IMR-90 (cell line): Measurements from ENCODE around the gene OR10K1. TPM values are rescaled to one million over a fixed set of nuclear protein-coding genes. Genes with fewer than 3 reads are reported as not detected.

ENCODE experiments used
- ATAC-seq: fragments of 200-7000 bp; cut with Tn5 transposase; 2 replicates; pipeline ENCODE4 v1.9.1; 2020; ENCODE audit warnings: low read depth, mild to moderate bottlenecking, moderate library complexity
- BruUV-seq: library from RNA; stranded (reverse); fragments of 400-500 nt; replicated peaks from 2 replicates; lab custom pipeline; 2021; lab: Mats Ljungman, UMichigan
- CTCF ChIA-PET: fragments of 300-600 bp; formaldehyde crosslinking; extraction: SDS; loops from one replicate; lab custom pipeline; 2021; ENCODE audit warnings: antibody characterized with exemption; lab: Yijun Ruan, JAX
- POLR2A ChIA-PET: fragments of 300-600 bp; sonication (Branson Sonifier 250); formaldehyde crosslinking; loops from one replicate; lab custom pipeline; 2022; ENCODE audit warnings: antibody characterized with exemption; ENCODE audit not compliant: unreplicated experiment; lab: Charles Lee
- DNase-seq: peaks from one replicate; pipeline ENCODE4 v3.0.0; 2013
- H2AFZ ChIP-seq: replicated peaks from 2 replicates; pipeline ENCODE3; 2013; ENCODE audit warnings: low read length, mild to moderate bottlenecking; ENCODE audit not compliant: poor library complexity
- H2AK5ac ChIP-seq: 2 replicates; pipeline ENCODE4 v1.6.1; 2013; ENCODE audit warnings: low read depth, low read length, inconsistent platforms
- H2AK9ac ChIP-seq: replicated peaks from 2 replicates; pipeline ENCODE3; 2013; ENCODE audit warnings: mild to moderate bottlenecking, low read depth, low read length, moderate library complexity; ENCODE audit not compliant: poor library complexity
- H2BK120ac ChIP-seq: 2 replicates; pipeline ENCODE4 v1.6.1; 2013; ENCODE audit warnings: low read depth, low read length, inconsistent platforms
- H2BK15ac ChIP-seq: 3 replicates; pipeline ENCODE4 v1.6.1; 2013; ENCODE audit warnings: low read depth, low read length, inconsistent platforms
- H2BK20ac ChIP-seq: 2 replicates; pipeline ENCODE4 v1.6.1; 2013; ENCODE audit warnings: low read depth, mild to moderate bottlenecking, inconsistent platforms, low read length, moderate library complexity
- H2BK5ac ChIP-seq: 2 replicates; pipeline ENCODE4 v1.6.1; 2013; ENCODE audit warnings: mild to moderate bottlenecking, low read depth, low read length, inconsistent platforms; ENCODE audit not compliant: poor library complexity, severe bottlenecking
- H3K14ac ChIP-seq: replicated peaks from 2 replicates; pipeline ENCODE4 v1.6.1; 2013; ENCODE audit warnings: low read depth, low read length, inconsistent platforms
- H3K18ac ChIP-seq: 2 replicates; pipeline ENCODE4 v1.6.1; 2013; ENCODE audit warnings: low read depth, low read length, control low read depth
- H3K23ac ChIP-seq: 2 replicates; pipeline ENCODE4 v1.6.1; 2013; ENCODE audit warnings: low read depth, low read length, inconsistent platforms
- H3K27ac ChIP-seq: 2 replicates; pipeline ENCODE4 v1.5.1; 2013; ENCODE audit warnings: mild to moderate bottlenecking, control low read depth, low read length; ENCODE audit not compliant: insufficient read depth
- H3K27me3 ChIP-seq: 2 replicates; pipeline ENCODE4 v1.6.1; 2013; ENCODE audit warnings: low read length; ENCODE audit not compliant: control insufficient read depth, insufficient read depth
- H3K36me3 ChIP-seq: 2 replicates; pipeline ENCODE4 v1.6.1; 2013; ENCODE audit warnings: low read length, mixed read lengths; ENCODE audit not compliant: control insufficient read depth, insufficient read depth
- H3K4ac ChIP-seq: 2 replicates; pipeline ENCODE4 v1.6.1; 2013; ENCODE audit warnings: low read depth, low read length, inconsistent platforms
- H3K4me1 ChIP-seq: 2 replicates; pipeline ENCODE4 v1.6.1; 2013; ENCODE audit warnings: low read length, mixed read lengths; ENCODE audit not compliant: control insufficient read depth, insufficient read depth
- H3K4me2 ChIP-seq: 2 replicates; pipeline ENCODE4 v1.6.1; 2013; ENCODE audit warnings: low read depth, mild to moderate bottlenecking, control low read depth, low read length, moderate library complexity
- H3K4me3 ChIP-seq: 2 replicates; pipeline ENCODE4 v1.5.1; 2013; ENCODE audit warnings: low read depth, mild to moderate bottlenecking, control low read depth, low read length, moderate library complexity; ENCODE audit not compliant: insufficient read depth
- H3K56ac ChIP-seq: 2 replicates; pipeline ENCODE4 v1.6.1; 2013; ENCODE audit warnings: low read length, inconsistent platforms; ENCODE audit not compliant: insufficient read depth; ENCODE audit errors: extremely low read depth
- H3K79me1 ChIP-seq, 2 experiments: 2 replicates each; pipeline ENCODE4 v1.6.1; 2013; ENCODE audit warnings: low read length in 2 of 2, inconsistent platforms in 1 of 2, low read depth in 1 of 2
- H3K9ac ChIP-seq: 2 replicates; pipeline ENCODE4 v1.6.1; 2013; ENCODE audit warnings: low read depth, low read length, control low read depth
- H3K9me1 ChIP-seq: 2 replicates; pipeline ENCODE4 v1.6.1; 2013; ENCODE audit warnings: low read length, inconsistent platforms; ENCODE audit not compliant: insufficient read depth
- H3K9me3 ChIP-seq: 2 replicates; pipeline ENCODE4 v1.6.1; 2013; ENCODE audit warnings: low read length; ENCODE audit not compliant: control insufficient read depth, insufficient read depth
- H4K20me1 ChIP-seq: 2 replicates; pipeline ENCODE4 v1.6.1; 2013; ENCODE audit warnings: low read length, inconsistent platforms; ENCODE audit not compliant: insufficient read depth
- H4K5ac ChIP-seq: 2 replicates; pipeline ENCODE4 v1.6.1; 2013; ENCODE audit warnings: mild to moderate bottlenecking, low read depth, low read length, control low read depth
- H4K8ac ChIP-seq, 2 experiments: 2 replicates each; pipeline ENCODE4 v1.6.1; 2013; ENCODE audit warnings: low read depth in 2 of 2, low read length in 2 of 2, control low read depth in 1 of 2, inconsistent platforms in 1 of 2
- H4K91ac ChIP-seq: 2 replicates; pipeline ENCODE4 v1.6.1; 2013; ENCODE audit warnings: low read depth, low read length, inconsistent platforms; ENCODE audit not compliant: insufficient read depth
- CEBPB ChIP-seq: IDR thresholded peaks from 2 replicates; pipeline ENCODE4 v1.6.1; 2012; ENCODE audit warnings: low read depth, low read length, improper control_type of control experiment
- CHD1 ChIP-seq: IDR thresholded peaks from 2 replicates; pipeline ENCODE4 v1.6.1; 2012; ENCODE audit warnings: low read depth, low read length, improper control_type of control experiment
- FOS ChIP-seq: fragments of 150-350 bp; IDR thresholded peaks from 2 replicates; pipeline ENCODE4 v1.6.1; 2016; ENCODE audit warnings: low read depth, low read length
- MAFK ChIP-seq: IDR thresholded peaks from 2 replicates; pipeline ENCODE4 v1.6.1; 2012; ENCODE audit warnings: low read depth, low read length, improper control_type of control experiment
- MAZ ChIP-seq: IDR thresholded peaks from 2 replicates; pipeline ENCODE4 v1.6.1; 2012; ENCODE audit warnings: low read depth, mild to moderate bottlenecking, low read length, improper control_type of control experiment, moderate library complexity, borderline replicate concordance
- MXI1 ChIP-seq: IDR thresholded peaks from 2 replicates; pipeline ENCODE4 v1.6.1; 2012; ENCODE audit warnings: low read depth, mild to moderate bottlenecking, low read length, moderate library complexity, borderline replicate concordance
- NFE2L2 ChIP-seq: fragments of 150-350 bp; IDR thresholded peaks from 2 replicates; pipeline ENCODE4 v1.6.1; 2016; ENCODE audit warnings: low read depth, mild to moderate bottlenecking, low read length
- RAD21 ChIP-seq: IDR thresholded peaks from 2 replicates; pipeline ENCODE4 v1.6.1; 2012; ENCODE audit warnings: low read length, improper control_type of control experiment
- RCOR1 ChIP-seq: IDR thresholded peaks from 2 replicates; pipeline ENCODE4 v1.6.1; 2012; ENCODE audit warnings: mild to moderate bottlenecking, low read length, improper control_type of control experiment; ENCODE audit not compliant: insufficient replicate concordance
- RFX5 ChIP-seq: IDR thresholded peaks from 2 replicates; pipeline ENCODE4 v1.8.0; 2012; ENCODE audit warnings: low read depth, mild to moderate bottlenecking, low read length, moderate library complexity
- SMC3 ChIP-seq: fragments of 150-350 bp; IDR thresholded peaks from 2 replicates; pipeline ENCODE4 v1.6.1; 2016; ENCODE audit warnings: low read depth, mild to moderate bottlenecking, antibody characterized with exemption, low read length, moderate library complexity
- dilution Hi-C: fragments of 300-500 bp; cut with HindIII; formaldehyde crosslinking; loops from one replicate; pipeline ENCODE4 v1.14.3; 2018; ENCODE audit warnings: low sequenced_read_pairs; ENCODE audit not compliant: unreplicated experiment
- in situ Hi-C: fragments of 300-500 bp; cut with MboI; formaldehyde crosslinking; loops from 3 replicates; pipeline ENCODE4 v1.14.3; 2019; ENCODE audit warnings: low sequenced_read_pairs, inconsistent platforms, mixed read lengths
- intact Hi-C: fragments of 100-400 bp; cut with micrococcal nuclease; formaldehyde crosslinking; loops from 2 replicates; pipeline ENCODE4 v1.10.0; 2022
- polyA plus RNA-seq, 3 experiments: library from polyadenylated mRNA; depleted of rRNA; stranded (reverse); fragments of >200 nt; gene quantifications; 2 replicates each; pipeline ENCODE4 v1.2.3, GENCODE V29; 2012; ENCODE audit warnings: low replicate concordance in 1 of 3
- total RNA-seq: library from RNA; depleted of rRNA; stranded (reverse); fragments of >200 nt; gene quantifications from 2 replicates; pipeline ENCODE4 v1.2.3, GENCODE V29; 2012
- TF ChIP-seq, protein P1 (sequence below): conservative IDR thresholded peaks from 2 replicates; pipeline ENCODE4 v1.5.1; 2012; ENCODE audit warnings: mild to moderate bottlenecking, low read depth, low read length, improper control_type of control experiment
- TF ChIP-seq, protein P2 (sequence below): fragments of 150-350 bp; IDR thresholded peaks from 2 replicates; pipeline ENCODE4 v1.6.1; 2016; ENCODE audit warnings: low read depth, mild to moderate bottlenecking, low read length, moderate library complexity, borderline replicate concordance
- TF ChIP-seq, protein P3 (sequence below): fragments of 150-350 bp; IDR thresholded peaks from 2 replicates; pipeline ENCODE4 v1.6.1; 2017; ENCODE audit warnings: mild to moderate bottlenecking, antibody characterized with exemption, low read length, low read depth

The OR10K1 gene
- total and polyA plus RNA-seq, 2 of the 4 experiments (the other 2 are of a cell fraction) = not detected

DNA sequence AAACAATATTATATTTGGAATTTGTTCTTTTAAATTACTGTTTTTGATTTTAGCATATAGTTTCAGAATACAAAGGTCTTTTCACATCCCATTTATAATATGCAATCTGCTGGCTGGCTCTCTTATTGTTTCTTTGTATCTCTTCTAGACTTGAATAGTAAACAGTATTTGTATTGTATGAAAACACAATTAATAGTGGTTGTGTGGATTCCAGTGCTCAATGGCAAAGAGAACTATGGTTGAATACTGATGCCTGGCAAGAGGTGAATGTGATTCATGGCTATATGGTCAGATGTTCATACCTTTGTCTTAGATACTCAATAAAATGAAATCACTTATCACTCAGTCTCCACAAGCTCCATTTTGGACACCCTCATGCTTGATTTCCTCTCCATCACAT, 55.3 kb downstream of the OR10K1 start:
- no peak overlapping the region for H3K27ac ChIP-seq
- no peak overlapping the region for H2AK5ac ChIP-seq
- H4K5ac ChIP-seq = no peak overlapping the region
- CTCF ChIA-PET = no interaction called here
- no peak overlapping the region for H4K8ac ChIP-seq
- H3K23ac ChIP-seq = no peak overlapping the region
- no peaks in the 10 kb centered on the region for H3K9me3 ChIP-seq
- no peak overlapping the region for H2AK9ac ChIP-seq
- H3K9ac ChIP-seq = no peak overlapping the region
- H3K27me3 ChIP-seq = no peaks in the 10 kb centered on the region
- H3K56ac ChIP-seq = no peak overlapping the region
- no peaks in the 10 kb centered on the region for H4K20me1 ChIP-seq
- no peak overlapping the region for H2AFZ ChIP-seq
- H2BK120ac ChIP-seq = no peak overlapping the region
- in situ Hi-C loops (no loop called here), dilution Hi-C loops (no loop called here), intact Hi-C loops (no loop called here)
- H3K4me2 ChIP-seq = no peak overlapping the region
- BruUV-seq = no TSS peak
- H2BK15ac ChIP-seq = no peak overlapping the region
- no peak overlapping the region for H3K4ac ChIP-seq
- H3K79me1 ChIP-seq = no peaks in the 10 kb centered on the region
- no peak for ATAC-seq
- H3K4me3 ChIP-seq = no peak overlapping the region
- no peak overlapping the region for H3K18ac ChIP-seq
- no peaks in the 10 kb centered on the region for H3K4me1 ChIP-seq
- no peaks in the 10 kb centered on the region for H3K36me3 ChIP-seq
- POLR2A ChIA-PET = no interaction called here
- no peak overlapping the region for H4K91ac ChIP-seq
- H3K14ac ChIP-seq = no peak overlapping the region
- no peak overlapping the region for H2BK5ac ChIP-seq
- TF ChIP-seq, protein P1, sequence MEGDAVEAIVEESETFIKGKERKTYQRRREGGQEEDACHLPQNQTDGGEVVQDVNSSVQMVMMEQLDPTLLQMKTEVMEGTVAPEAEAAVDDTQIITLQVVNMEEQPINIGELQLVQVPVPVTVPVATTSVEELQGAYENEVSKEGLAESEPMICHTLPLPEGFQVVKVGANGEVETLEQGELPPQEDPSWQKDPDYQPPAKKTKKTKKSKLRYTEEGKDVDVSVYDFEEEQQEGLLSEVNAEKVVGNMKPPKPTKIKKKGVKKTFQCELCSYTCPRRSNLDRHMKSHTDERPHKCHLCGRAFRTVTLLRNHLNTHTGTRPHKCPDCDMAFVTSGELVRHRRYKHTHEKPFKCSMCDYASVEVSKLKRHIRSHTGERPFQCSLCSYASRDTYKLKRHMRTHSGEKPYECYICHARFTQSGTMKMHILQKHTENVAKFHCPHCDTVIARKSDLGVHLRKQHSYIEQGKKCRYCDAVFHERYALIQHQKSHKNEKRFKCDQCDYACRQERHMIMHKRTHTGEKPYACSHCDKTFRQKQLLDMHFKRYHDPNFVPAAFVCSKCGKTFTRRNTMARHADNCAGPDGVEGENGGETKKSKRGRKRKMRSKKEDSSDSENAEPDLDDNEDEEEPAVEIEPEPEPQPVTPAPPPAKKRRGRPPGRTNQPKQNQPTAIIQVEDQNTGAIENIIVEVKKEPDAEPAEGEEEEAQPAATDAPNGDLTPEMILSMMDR = no peak
- TF ChIP-seq CHD1 (no peak), SMC3 (no peak), RFX5 (no peak), NFE2L2 (no peak), CEBPB (no peak), RCOR1 (no peak), FOS (no peak), MAFK (no peak), MXI1 (no peak), MAZ (no peak), RAD21 (no peak)
- TF ChIP-seq, protein P2, sequence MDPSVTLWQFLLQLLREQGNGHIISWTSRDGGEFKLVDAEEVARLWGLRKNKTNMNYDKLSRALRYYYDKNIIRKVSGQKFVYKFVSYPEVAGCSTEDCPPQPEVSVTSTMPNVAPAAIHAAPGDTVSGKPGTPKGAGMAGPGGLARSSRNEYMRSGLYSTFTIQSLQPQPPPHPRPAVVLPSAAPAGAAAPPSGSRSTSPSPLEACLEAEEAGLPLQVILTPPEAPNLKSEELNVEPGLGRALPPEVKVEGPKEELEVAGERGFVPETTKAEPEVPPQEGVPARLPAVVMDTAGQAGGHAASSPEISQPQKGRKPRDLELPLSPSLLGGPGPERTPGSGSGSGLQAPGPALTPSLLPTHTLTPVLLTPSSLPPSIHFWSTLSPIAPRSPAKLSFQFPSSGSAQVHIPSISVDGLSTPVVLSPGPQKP = no peak
- TF ChIP-seq, protein P3, sequence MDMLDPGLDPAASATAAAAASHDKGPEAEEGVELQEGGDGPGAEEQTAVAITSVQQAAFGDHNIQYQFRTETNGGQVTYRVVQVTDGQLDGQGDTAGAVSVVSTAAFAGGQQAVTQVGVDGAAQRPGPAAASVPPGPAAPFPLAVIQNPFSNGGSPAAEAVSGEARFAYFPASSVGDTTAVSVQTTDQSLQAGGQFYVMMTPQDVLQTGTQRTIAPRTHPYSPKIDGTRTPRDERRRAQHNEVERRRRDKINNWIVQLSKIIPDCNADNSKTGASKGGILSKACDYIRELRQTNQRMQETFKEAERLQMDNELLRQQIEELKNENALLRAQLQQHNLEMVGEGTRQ = no peak
- H3K9me1 ChIP-seq = no peaks in the 10 kb centered on the region
- DNase-seq = no peak
- no peak overlapping the region for H2BK20ac ChIP-seq
